Small intestine (tissue), 7 donors: ENCODE results near the gene SMOC2. TPM values are rescaled to one million over a fixed set of nuclear protein-coding genes. Genes with fewer than 3 reads are reported as not detected.
A peak's percentile ranks its signal among the peaks of the same experiment; 100 is the strongest.

Experiments
- DNase-seq, 2 donors: peaks; one replicate each; pipeline versions ENCODE4 v3.0.0 to v3.0.0-alpha.2; 2013
- FAIRE-seq: peaks from 2 replicates; lab custom pipeline; 2012; peaks lifted over from hg19 to GRCh38; lab: Jason Lieb, UNC
- H3K27ac ChIP-seq, 3 donors: one replicate each; pipeline ENCODE4 v1.5.1; 2013; ENCODE audit warnings: low read length in 2 of 3, mild to moderate bottlenecking in 2 of 3, control low read depth in 1 of 3, inconsistent platforms in 1 of 3, low read depth in 1 of 3, moderate library complexity in 1 of 3
- H3K27me3 ChIP-seq, 3 donors: one replicate each; pipeline ENCODE4 v1.6.1; 2013; ENCODE audit warnings: low read length in 3 of 3, inconsistent platforms in 1 of 3; ENCODE audit not compliant: control insufficient read depth in 3 of 3, insufficient read depth in 3 of 3
- H3K36me3 ChIP-seq, 3 donors: one replicate each; pipeline ENCODE4 v1.6.1; 2013; ENCODE audit warnings: low read length in 3 of 3, inconsistent platforms in 1 of 3, low read depth in 1 of 3, mild to moderate bottlenecking in 1 of 3, moderate library complexity in 1 of 3; ENCODE audit not compliant: control insufficient read depth in 3 of 3, insufficient read depth in 2 of 3
- H3K4me1 ChIP-seq, 3 donors: one replicate each; pipeline ENCODE4 v1.6.1; 2013; ENCODE audit warnings: low read length in 2 of 3, inconsistent platforms in 1 of 3, low read depth in 1 of 3, mild to moderate bottlenecking in 1 of 3, moderate library complexity in 1 of 3; ENCODE audit not compliant: control insufficient read depth in 3 of 3, insufficient read depth in 2 of 3
- H3K4me3 ChIP-seq, 3 donors: one replicate each; pipeline ENCODE4 v1.5.1; 2013; ENCODE audit warnings: low read length in 3 of 3, control low read depth in 1 of 3, inconsistent platforms in 1 of 3, low read depth in 1 of 3, mild to moderate bottlenecking in 1 of 3, moderate library complexity in 1 of 3
- H3K9me3 ChIP-seq, 2 donors: one replicate each; pipeline ENCODE4 v1.6.1; 2013; ENCODE audit warnings: low read depth in 1 of 2, low read length in 1 of 2; ENCODE audit not compliant: control insufficient read depth in 2 of 2, insufficient read depth in 1 of 2
- WGBS, 3 donors: extraction: QIAGEN DNeasy Blood & Tissue Kit; methylation state at CpG; one replicate each; pipeline ENCODE4 v1.1.7; 2013; 5-methylcytosine and 5-hydroxymethylcytosine counted together
- polyA plus RNA-seq, 4 donors: library from polyadenylated mRNA; stranded (reverse) in 3 of 4; unstranded in 1 of 4; fragments of 200-250 nt in 3 of 4; fragments of 120-200 nt in 1 of 4; gene quantifications; one replicate each; pipeline versions ENCODE4 v1.2.1 to v1.2.3, GENCODE V29; 2013
- donor health status: healthy with polysubstance abuse.
- donor health status: control.
- donor health status: control.
- donor health status: Bipolar disorder and iron deficiency.
- donor health status: healthy.

SMOC2 gene
- polyA plus RNA-seq, 4 donors = 0.89 to 56.7 (median 4.0) TPM

DNA sequence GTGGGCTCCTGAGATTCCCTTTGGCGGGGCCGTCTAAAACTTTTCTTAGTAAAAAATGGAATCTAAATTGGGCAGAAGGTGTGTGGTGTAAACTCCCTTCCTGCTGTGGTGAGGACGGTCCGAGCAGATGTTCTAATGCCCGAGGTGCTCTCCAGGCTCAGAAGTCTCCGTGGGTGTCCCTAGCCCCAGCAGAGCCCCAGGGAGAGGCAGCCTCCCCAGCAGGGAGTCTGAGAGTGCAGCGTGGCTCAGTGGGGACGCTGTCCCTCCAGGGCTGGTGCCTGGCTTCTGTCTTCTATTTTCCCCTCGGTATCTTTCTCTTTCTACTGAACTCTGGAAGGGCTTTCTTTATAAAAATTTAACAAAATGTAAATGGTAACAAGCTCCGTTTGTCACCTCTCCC lies 208.2 kb downstream of the SMOC2 start:
- no peak for FAIRE-seq
- H3K27ac ChIP-seq = no peak overlapping the region
- H3K36me3 ChIP-seq = no peaks in the 10 kb centered on the region
- WGBS, 3 donors = 54 to 70% (median 66%) methylated on average over 10 of the region's 10 CpGs
- H3K27me3 ChIP-seq = no peaks in the 10 kb centered on the region
- no peak overlapping the region for H3K4me3 ChIP-seq
- no peaks in the 10 kb centered on the region for H3K9me3 ChIP-seq
- no peak for DNase-seq
- H3K4me1 ChIP-seq = peaks cover 0 to 9% (median 0%) of the 10 kb centered on the region in 3 donors

DNA sequence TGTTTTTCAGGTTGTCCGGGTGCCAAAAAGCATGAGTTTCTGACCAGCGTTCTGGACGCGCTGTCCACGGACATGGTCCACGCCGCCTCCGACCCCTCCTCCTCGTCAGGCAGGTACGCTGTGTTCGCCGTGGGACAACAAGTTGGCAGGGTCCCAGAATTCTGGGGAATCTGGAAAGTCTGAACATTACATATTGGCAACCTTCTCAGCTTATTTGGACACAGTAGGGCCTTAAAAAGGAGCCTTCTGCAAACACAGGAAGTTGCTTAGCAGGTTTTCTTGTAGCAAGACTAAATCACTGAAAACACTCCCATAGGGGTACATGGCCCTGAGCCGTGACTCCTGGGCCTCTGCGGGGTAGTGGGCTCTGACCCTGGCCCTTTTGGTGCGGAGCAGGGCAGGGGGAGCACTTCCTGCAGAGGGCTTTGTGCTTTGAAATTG lies 209.7 kb downstream of the SMOC2 start:
- FAIRE-seq (no peak), DNase-seq (peak in 1 of 2 donors; percentile 57)
- H3K9me3 ChIP-seq = no peaks in the 10 kb centered on the region
- 69 to 82% (median 80%) methylated on average over 15 of the region's 15 CpGs for WGBS, 3 donors
- no peak overlapping the region for H3K27ac ChIP-seq
- no peak overlapping the region for H3K4me3 ChIP-seq
- peaks cover 0 to 2% (median 0%) of the 10 kb centered on the region in 3 donors for H3K36me3 ChIP-seq
- H3K4me1 ChIP-seq = peaks cover 0 to 9% (median 0%) of the 10 kb centered on the region in 3 donors
- no peaks in the 10 kb centered on the region for H3K27me3 ChIP-seq

GRCh38 chr6:168655462-168656152 lies 214.6 kb downstream of the SMOC2 start:
- H3K4me3 ChIP-seq = no peak overlapping the region
- H3K27me3 ChIP-seq = no peaks in the 10 kb centered on the region
- FAIRE-seq (no peak), DNase-seq (no peak)
- no peak overlapping the region for H3K27ac ChIP-seq
- H3K4me1 ChIP-seq = peaks cover 0 to 7% (median 0%) of the 10 kb centered on the region in 3 donors
- peaks cover 0 to 21% of the 10 kb centered on the region in 2 donors for H3K9me3 ChIP-seq
- 82 to 84% (median 83%) methylated on average over 14 of the region's 14 CpGs for WGBS, 3 donors
- peaks cover 0 to 2% (median 0%) of the 10 kb centered on the region in 3 donors for H3K36me3 ChIP-seq

DNA sequence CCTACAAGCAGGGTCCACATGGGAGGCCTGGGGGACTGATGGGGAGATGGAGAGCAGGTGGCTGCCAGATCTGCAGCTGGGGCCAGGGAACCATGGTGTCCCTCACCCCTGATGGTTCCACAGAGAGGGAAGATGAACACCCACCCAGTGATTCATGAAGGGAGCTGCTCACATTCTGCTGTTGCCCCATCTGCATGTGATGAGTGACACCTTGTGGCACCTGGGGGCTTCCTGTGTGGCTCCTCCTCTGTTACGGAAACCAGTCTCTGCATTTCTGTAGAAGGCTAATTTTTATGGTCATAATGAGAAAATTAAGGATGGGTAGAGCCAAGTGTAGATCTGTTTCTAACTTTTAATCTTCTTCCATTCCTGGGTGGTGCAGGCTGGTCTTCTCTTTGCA lies 217.1 kb downstream of the SMOC2 start:
- WGBS, 3 donors = 89 to 95% (median 93%) methylated on average over 1 of the region's 1 CpG
- Histone ChIP-seq H3K27me3 (no peaks in the 10 kb centered on the region), H3K4me3 (no peak overlapping the region), H3K36me3 (peaks cover 0 to 2% (median 0%) of the 10 kb centered on the region in 3 donors), H3K4me1 (no peaks in the 10 kb centered on the region), H3K27ac (no peak overlapping the region), H3K9me3 (peaks cover 0 to 21% of the 10 kb centered on the region in 2 donors)
- DNase-seq (no peak), FAIRE-seq (no peak)

GRCh38 chr6:168660400-168660945 lies 219.5 kb downstream of the SMOC2 start:
- DNase-seq (no peak), FAIRE-seq (no peak)
- peaks cover 0 to 21% of the 10 kb centered on the region in 2 donors for H3K9me3 ChIP-seq
- H3K4me1 ChIP-seq = no peaks in the 10 kb centered on the region
- H3K27ac ChIP-seq = no peak overlapping the region
- H3K36me3 ChIP-seq = peaks cover 0 to under 1% (median 0%) of the 10 kb centered on the region in 3 donors
- no peak overlapping the region for H3K4me3 ChIP-seq
- 94 to 98% (median 94%) methylated on average over 14 of the region's 14 CpGs for WGBS, 3 donors
- no peaks in the 10 kb centered on the region for H3K27me3 ChIP-seq

GRCh38 chr6:168662301-168662936 lies 221.4 kb downstream of the SMOC2 start:
- H3K4me1 ChIP-seq = no peaks in the 10 kb centered on the region
- no peaks in the 10 kb centered on the region for H3K27me3 ChIP-seq
- peaks cover 0 to 5% (median 0%) of the 10 kb centered on the region in 3 donors for H3K36me3 ChIP-seq
- no peak overlapping the region for H3K27ac ChIP-seq
- DNase-seq (no peak), FAIRE-seq (no peak)
- H3K4me3 ChIP-seq = no peak overlapping the region
- H3K9me3 ChIP-seq = peaks cover 0 to 14% of the 10 kb centered on the region in 2 donors
- WGBS, 3 donors = 87 to 88% (median 87%) methylated on average over 17 of the region's 17 CpGs

GRCh38 chr6:168663041-168663440 lies 222.1 kb downstream of the SMOC2 start:
- peaks cover 0 to 8% of the 10 kb centered on the region in 2 donors for H3K9me3 ChIP-seq
- H3K4me3 ChIP-seq = no peak overlapping the region
- DNase-seq (no peak), FAIRE-seq (no peak)
- no peaks in the 10 kb centered on the region for H3K27me3 ChIP-seq
- H3K27ac ChIP-seq = no peak overlapping the region
- no peaks in the 10 kb centered on the region for H3K4me1 ChIP-seq
- peaks cover 0 to 6% (median 0%) of the 10 kb centered on the region in 3 donors for H3K36me3 ChIP-seq
- 62 to 85% (median 81%) methylated on average over 7 of the region's 7 CpGs for WGBS, 3 donors

DNA sequence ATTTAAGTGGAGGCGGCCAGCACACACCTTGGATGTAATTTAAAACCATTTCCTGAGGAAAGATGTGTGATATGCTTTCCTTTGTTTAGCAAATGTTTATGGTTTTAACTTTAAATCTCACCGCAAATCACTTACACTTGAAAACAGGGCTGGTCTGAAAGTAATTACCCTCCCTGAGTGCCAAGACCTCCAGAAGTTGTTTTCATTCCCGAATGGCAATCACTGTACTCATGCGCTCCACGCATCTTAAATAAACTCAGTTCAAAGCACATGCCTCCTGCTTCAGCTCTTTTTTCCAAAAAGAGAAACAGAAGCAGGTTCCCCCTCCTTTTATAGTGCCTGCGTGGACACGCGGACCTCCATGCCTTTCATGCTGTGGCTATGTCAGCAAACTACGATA lies 224.0 kb downstream of the SMOC2 start:
- DNase-seq = no peak
- Histone ChIP-seq H3K9me3 (peaks cover 0 to 3% of the 10 kb centered on the region in 2 donors), H3K27me3 (no peaks in the 10 kb centered on the region), H3K4me1 (no peaks in the 10 kb centered on the region), H3K36me3 (peaks cover 0 to 6% (median 0%) of the 10 kb centered on the region in 3 donors), H3K4me3 (no peak overlapping the region), H3K27ac (no peak overlapping the region)
- 79 to 88% (median 86%) methylated on average over 9 of the region's 9 CpGs for whole genome bisulfite sequencing, 3 donors
- no peak for FAIRE-seq
